IPS DF 6.9 (cell line): Measurements from ENCODE around the gene ZBTB47.

Experiments used
- DNase-seq: peaks from one replicate; pipeline ENCODE4 v3.0.0-alpha.2; 2013; ENCODE audit warnings: low read depth, low spot score
- H3K27ac ChIP-seq: one replicate; pipeline ENCODE4 v1.5.1; 2013; ENCODE audit warnings: low read length, control low read depth
- H3K27me3 ChIP-seq: 2 replicates; pipeline ENCODE4 v1.6.1; 2013; ENCODE audit warnings: mild to moderate bottlenecking, low read length; ENCODE audit not compliant: control insufficient read depth, insufficient read depth
- H3K36me3 ChIP-seq: 2 replicates; pipeline ENCODE4 v1.6.1; 2013; ENCODE audit warnings: low read length; ENCODE audit not compliant: control insufficient read depth, insufficient read depth
- H3K4me1 ChIP-seq: 2 replicates; pipeline ENCODE4 v1.6.1; 2013; ENCODE audit warnings: low read length; ENCODE audit not compliant: control insufficient read depth, insufficient read depth
- H3K4me3 ChIP-seq: 2 replicates; pipeline ENCODE4 v1.5.1; 2013; ENCODE audit warnings: mild to moderate bottlenecking, low read length
- H3K9me3 ChIP-seq: 2 replicates; pipeline ENCODE4 v1.6.1; 2013; ENCODE audit warnings: low read length, inconsistent platforms; ENCODE audit not compliant: control insufficient read depth, insufficient read depth
- WGBS: extraction: QIAGEN DNeasy Blood & Tissue Kit; methylation state at CpG from one replicate; pipeline ENCODE4 v1.1.7; 2013; ENCODE audit warnings: mixed read lengths, missing lambda C conversion rate; ENCODE audit not compliant: insufficient read length, insufficient coverage; 5-methylcytosine and 5-hydroxymethylcytosine counted together

Gene ZBTB47

GRCh38 chr3:42658771-42659390 lies 5.4 kb downstream of the ZBTB47 start:
- peaks cover 4% of the 10 kb centered on the region; the same call in 1 of the 2 replicates for H3K36me3 ChIP-seq
- H3K4me3 ChIP-seq, result no peak overlapping the region
- no peak for DNase-seq
- H3K27me3 ChIP-seq, result no peaks in the 10 kb centered on the region
- no peak overlapping the region for H3K27ac ChIP-seq
- no CpG with 5 or more reads among the region's 22 CpGs for WGBS
- H3K4me1 ChIP-seq, result peaks cover 5% of the 10 kb centered on the region
- H3K9me3 ChIP-seq, result no peaks in the 10 kb centered on the region

- no peak overlapping the region for H3K4me3 ChIP-seq
- no peaks in the 10 kb centered on the region for H3K27me3 ChIP-seq
- no CpG with 5 or more reads among the region's 25 CpGs for WGBS
- H3K27ac ChIP-seq, result no peak overlapping the region
- H3K9me3 ChIP-seq, result no peaks in the 10 kb centered on the region
- DNase-seq, result no peak
- peaks cover 5% of the 10 kb centered on the region for H3K4me1 ChIP-seq
- H3K36me3 ChIP-seq, result peaks cover 4% of the 10 kb centered on the region; the same call in 1 of the 2 replicates
Observed at GRCh38 chr3:42659451-42660130, 6.1 kb downstream of the ZBTB47 start.

GRCh38 chr3:42660131-42660715 lies 6.7 kb downstream of the ZBTB47 start:
- WGBS, result no CpG with 5 or more reads among the region's 6 CpGs
- DNase-seq, result no peak
- Histone ChIP-seq H3K27me3 (no peaks in the 10 kb centered on the region), H3K36me3 (peaks cover 4% of the 10 kb centered on the region; the same call in 1 of the 2 replicates), H3K4me3 (no peak overlapping the region), H3K27ac (no peak overlapping the region), H3K4me1 (peaks cover 3% of the 10 kb centered on the region), H3K9me3 (no peaks in the 10 kb centered on the region)

GRCh38 chr3:42660898-42661297 lies 7.4 kb downstream of the ZBTB47 start:
- Histone ChIP-seq H3K27ac (no peak overlapping the region), H3K4me1 (no peaks in the 10 kb centered on the region; the same call in 1 of the 2 replicates), H3K4me3 (no peak overlapping the region), H3K27me3 (no peaks in the 10 kb centered on the region), H3K9me3 (no peaks in the 10 kb centered on the region), H3K36me3 (peaks cover 4% of the 10 kb centered on the region; the same call in 1 of the 2 replicates)
- DNase-seq, result no peak
- WGBS, result no CpG with 5 or more reads among the region's 4 CpGs

- DNase-seq, result no peak
- Histone ChIP-seq H3K9me3 (no peaks in the 10 kb centered on the region), H3K4me3 (no peak overlapping the region), H3K27me3 (no peaks in the 10 kb centered on the region), H3K27ac (no peak overlapping the region), H3K36me3 (peaks cover 4% of the 10 kb centered on the region; the same call in 1 of the 2 replicates), H3K4me1 (no peaks in the 10 kb centered on the region; the same call in 1 of the 2 replicates)
- no CpG with 5 or more reads among the region's 5 CpGs for WGBS
Observed at GRCh38 chr3:42661593-42662022, 8.1 kb downstream of the ZBTB47 start.

- Histone ChIP-seq H3K27me3 (no peaks in the 10 kb centered on the region), H3K27ac (no peak overlapping the region), H3K4me1 (no peaks in the 10 kb centered on the region; the same call in 1 of the 2 replicates), H3K4me3 (no peak overlapping the region), H3K36me3 (peaks cover 4% of the 10 kb centered on the region; the same call in 1 of the 2 replicates), H3K9me3 (no peaks in the 10 kb centered on the region)
- DNase-seq, result no peak
- WGBS, result no CpG with 5 or more reads among the region's 7 CpGs
Observed at GRCh38 chr3:42662037-42662812, 8.7 kb downstream of the ZBTB47 start.

- peaks cover 4% of the 10 kb centered on the region; the same call in 1 of the 2 replicates for H3K36me3 ChIP-seq
- H3K27me3 ChIP-seq, result no peaks in the 10 kb centered on the region
- H3K27ac ChIP-seq, result no peak overlapping the region
- H3K4me1 ChIP-seq, result peaks cover 2% of the 10 kb centered on the region; the same call in 1 of the 2 replicates
- DNase-seq, result no peak
- H3K4me3 ChIP-seq, result no peak overlapping the region
- no CpG with 5 or more reads among the region's 12 CpGs for WGBS
- H3K9me3 ChIP-seq, result no peaks in the 10 kb centered on the region
Observed at GRCh38 chr3:42662813-42663535, 9.5 kb downstream of the ZBTB47 start.

- Histone ChIP-seq H3K36me3 (no peaks in the 10 kb centered on the region; the same call in 1 of the 2 replicates), H3K27me3 (no peaks in the 10 kb centered on the region), H3K4me3 (no peak overlapping the region), H3K27ac (no peak overlapping the region), H3K9me3 (no peaks in the 10 kb centered on the region), H3K4me1 (peaks cover 2% of the 10 kb centered on the region; the same call in 1 of the 2 replicates)
- no peak for DNase-seq
- WGBS, result no CpG with 5 or more reads among the region's 38 CpGs
Observed at GRCh38 chr3:42663581-42664437, 10.3 kb downstream of the ZBTB47 start.

GRCh38 chr3:42664438-42664803 lies 10.9 kb downstream of the ZBTB47 start:
- H3K9me3 ChIP-seq, result no peaks in the 10 kb centered on the region
- DNase-seq, result no peak
- no CpG with 5 or more reads among the region's 19 CpGs for WGBS
- no peaks in the 10 kb centered on the region for H3K27me3 ChIP-seq
- H3K4me3 ChIP-seq, result no peak overlapping the region
- peaks cover 2% of the 10 kb centered on the region; the same call in 1 of the 2 replicates for H3K4me1 ChIP-seq
- H3K36me3 ChIP-seq, result no peaks in the 10 kb centered on the region; the same call in 1 of the 2 replicates
- H3K27ac ChIP-seq, result no peak overlapping the region
